Activated CD8-positive, alpha-beta memory T cell treated with anti-CD3 and anti-CD28 coated beads for 24 hours (primary cell): ENCODE results near the gene APBB2.
"Not testable (repeated sequence)": the region's sequence is repeated elsewhere in the genome, so short reads cannot be mapped to it uniquely, and the experiment has no call there.

Experiments
- DNase-seq: peaks from one replicate; pipeline ENCODE4 v3.0.0-alpha.2; 2020

APBB2 gene

DNA sequence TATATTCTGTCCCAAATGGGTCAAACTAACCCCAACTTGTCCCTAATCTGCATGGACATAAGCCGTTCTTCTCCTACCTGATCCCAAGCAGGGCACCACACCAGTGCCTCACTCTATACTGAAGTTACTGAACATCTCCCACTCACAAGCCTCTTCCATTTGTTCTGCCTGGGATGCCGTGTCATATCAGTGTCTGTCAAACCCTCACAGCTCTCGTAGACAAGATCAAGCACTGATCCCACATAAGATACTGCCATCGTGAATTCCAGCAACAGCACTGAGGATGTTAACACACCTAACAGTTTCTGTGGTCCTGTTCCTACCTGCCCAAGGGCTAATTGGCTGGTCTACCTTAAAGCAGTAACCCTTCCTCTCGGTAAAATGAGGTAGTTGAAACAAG lies 162.1 kb downstream of the APBB2 start:
- DNase-seq = no peak

DNA sequence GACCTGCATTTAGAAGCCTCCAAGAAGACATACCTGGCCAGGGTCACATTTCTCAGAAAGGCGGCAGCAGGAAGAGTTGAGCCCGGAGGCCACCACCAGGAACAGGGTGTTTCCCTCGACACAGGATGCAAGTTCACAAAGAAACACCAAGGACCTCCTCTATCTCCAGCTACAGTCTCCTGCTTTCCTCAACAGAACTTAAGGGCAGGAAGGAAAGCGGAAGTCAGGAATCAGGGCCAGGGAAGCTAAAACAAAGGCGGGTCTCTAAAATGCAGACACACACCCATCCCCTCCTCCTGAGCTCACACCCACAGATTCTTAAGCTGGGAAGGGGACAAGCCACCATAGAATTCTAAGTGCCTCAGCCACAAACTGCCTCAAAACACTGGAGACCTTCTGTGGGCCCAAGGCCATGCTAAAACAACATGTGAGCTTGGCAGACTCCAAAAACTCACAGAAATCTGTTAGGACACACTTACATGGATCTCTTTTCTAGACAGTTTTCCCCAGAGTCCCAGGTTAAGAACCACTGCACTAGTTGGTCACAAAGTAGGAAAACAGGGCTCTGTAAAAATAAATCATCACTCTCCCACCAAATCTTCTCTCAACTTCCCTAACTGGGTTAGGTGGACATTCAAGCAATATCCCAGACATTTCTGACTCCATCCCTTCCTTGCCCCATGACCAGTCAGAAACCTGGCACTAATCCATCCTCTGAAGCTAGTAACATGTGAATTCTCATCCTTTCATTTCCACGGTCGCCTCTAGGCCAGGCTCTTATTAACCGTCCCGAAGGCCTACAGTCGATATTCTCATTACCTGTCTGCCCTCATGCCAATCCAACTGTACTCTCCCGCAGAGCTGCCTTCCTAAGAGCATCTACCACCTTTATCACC lies 163.2 kb downstream of the APBB2 start:
- DNase-seq = no peak

DNA sequence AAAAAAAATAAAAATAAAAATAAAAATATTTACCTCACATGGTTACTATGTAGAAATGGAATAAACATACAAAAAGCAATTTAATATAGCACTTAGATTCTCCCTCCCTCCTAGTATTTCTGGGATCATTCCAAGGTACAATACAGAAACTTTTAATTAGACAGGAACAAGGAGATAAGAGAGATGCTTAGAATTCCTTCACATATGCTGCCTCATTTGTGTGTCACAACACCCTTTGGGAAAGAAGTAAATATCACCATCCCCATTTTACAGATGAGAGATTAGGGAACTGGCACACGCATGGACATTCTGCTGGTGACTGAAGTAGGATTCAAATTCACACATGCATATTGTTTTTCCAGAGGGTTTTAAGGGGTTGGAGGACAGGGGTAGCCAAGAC lies 164.2 kb downstream of the APBB2 start:
- DNase-seq = no peak

DNA sequence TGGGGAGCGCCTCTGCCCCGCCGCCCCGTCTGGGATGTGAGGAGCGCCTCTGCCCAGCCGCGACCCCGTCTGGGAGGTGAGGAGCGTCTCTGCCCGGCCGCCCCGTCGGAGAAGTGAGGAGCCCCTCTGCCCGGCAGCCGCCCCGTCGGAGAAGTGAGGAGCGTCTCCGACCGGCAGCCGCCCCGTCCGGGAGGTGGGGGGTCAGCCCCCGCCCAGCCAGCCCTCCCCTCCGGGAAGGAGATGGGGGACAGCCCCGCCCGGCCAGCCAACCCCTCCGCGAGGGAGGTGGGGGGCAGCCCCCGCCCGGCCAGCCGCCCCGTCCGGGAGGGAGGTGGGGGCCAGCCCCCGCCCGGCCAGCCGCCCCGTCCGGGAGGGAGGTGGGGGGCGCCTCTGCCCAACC lies 165.2 kb downstream of the APBB2 start:
- DNase-seq = not testable (repeated sequence)

DNA sequence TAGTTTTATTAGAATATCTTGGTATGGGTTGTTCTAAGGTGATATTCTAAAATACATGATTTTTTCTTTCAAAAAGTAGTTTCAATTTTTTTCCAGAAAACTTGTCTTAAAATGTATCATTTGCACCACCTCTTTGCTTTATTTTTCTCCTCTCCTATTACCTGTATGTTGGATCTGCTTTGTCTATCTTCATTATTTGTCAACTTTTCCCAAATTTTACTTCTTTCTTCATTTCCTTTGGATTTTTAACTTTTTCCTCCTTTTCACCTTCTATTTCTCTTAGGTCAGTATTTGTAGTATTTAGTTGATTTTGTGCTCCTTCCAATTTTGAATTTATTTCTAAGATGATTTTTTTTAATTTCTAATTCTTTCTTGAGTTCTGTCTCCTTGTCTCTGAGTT lies 169.6 kb downstream of the APBB2 start:
- DNase-seq = no peak

DNA sequence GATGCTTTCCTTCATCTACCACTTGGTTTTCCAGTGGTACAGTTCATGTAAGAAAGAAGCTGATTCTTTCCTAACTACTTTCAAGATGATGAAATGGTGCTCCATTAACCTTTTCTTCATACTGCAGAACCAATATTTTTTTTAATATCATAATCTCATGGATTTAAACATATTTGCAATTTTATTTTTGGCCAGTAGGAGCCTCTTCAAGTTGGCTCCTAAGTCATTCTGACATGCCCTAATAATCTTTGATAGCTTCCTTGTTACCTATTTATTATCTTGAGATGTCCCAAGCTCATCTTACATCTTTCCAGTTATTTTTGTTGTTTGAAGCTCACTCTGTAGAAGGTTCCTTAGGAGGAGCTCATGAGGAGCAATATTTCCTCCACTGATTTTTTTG lies 170.2 kb downstream of the APBB2 start:
- no peak for DNase-seq

DNA sequence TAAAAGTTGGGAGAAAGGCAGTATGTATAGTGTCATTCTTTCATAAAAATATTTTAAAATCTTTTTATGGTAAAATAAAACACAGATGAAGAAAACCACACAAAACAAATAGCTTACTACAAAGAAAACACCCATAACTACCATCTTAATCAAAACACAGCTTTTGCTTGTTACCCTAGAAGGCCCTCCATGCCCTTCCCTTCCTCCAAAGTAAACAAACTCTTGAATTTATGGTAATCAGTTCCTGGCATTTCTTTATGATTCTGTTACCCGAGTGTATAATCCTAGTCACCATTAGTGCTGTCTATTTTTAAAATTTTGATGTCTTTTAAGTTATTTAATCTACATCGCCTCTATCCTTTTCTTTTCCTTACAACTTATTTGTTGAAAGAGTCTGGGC lies 170.9 kb downstream of the APBB2 start:
- no peak for DNase-seq

DNA sequence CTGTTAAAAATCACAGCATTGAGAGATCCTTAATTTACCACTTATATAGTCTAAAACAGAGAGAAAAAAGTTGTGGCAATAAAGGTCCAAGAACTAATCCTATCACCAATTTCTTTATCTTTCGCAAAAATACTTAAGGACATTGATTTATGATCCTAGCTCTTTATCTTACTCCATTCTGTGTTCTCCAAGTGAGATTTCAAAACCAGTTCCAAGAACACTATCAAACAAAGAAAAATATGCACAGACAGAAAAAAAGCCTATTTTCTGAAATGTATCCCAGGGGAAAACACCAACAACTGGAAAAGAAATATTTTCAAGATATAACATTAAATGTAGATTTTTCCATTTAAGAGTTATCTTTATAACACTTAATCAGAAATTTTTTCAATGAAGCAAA lies 172.8 kb downstream of the APBB2 start:
- no peak for DNase-seq

DNA sequence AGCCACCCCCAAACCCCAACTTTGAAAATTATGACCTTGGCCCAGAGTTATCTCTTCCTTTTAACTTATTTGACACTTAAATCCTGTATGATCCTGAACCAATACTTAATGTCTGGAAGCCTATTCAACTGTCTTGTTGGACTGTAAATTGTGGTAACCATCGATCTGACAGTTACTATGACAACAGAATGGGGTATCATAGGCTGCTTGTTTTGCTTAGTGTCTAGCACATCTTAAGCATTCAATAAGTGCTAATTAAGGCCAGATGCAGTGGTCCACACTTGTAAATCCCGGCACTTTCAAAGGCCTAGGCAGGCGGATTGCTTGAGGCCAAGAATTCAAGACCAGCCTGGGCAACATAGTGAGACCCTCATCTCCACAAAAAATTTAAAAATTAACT lies 175.0 kb downstream of the APBB2 start:
- DNase-seq = no peak

DNA sequence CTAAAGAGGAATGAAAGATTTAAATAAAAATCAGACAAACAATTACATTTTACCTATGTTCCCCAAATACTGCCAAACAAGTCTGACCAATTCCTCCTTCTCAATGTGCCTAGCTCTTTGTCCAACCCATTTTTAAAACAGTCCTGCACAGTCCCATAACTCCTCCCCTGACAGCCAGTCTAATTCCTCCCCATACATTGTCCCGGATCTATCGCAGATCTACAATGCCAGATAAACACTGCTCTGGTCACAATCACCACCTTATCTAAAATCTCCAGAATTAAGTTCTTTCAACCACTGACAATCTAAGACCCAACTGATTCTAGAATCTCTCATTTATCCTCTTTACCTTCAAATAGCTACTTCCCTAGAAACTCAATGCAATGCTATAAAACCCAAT lies 176.0 kb downstream of the APBB2 start:
- no peak for DNase-seq

DNA sequence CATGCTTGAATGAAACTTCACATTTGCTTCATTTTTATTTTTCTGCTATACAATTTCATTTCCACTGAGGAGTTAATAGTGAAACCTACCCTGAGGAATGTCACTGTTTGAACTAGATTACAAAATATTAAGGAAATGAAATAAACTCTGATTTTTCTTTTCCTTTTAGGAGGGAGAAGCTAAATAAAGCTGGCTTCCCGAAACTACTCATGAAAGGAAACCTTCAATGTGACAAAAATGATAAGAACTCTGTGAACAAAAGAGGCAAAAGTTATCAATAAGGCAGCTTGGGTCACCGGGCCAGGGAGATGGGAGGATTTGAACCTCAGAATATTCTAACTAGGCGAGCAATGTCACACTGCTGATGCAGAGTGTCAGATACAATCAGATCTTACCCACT lies 185.2 kb downstream of the APBB2 start:
- no peak for DNase-seq

DNA sequence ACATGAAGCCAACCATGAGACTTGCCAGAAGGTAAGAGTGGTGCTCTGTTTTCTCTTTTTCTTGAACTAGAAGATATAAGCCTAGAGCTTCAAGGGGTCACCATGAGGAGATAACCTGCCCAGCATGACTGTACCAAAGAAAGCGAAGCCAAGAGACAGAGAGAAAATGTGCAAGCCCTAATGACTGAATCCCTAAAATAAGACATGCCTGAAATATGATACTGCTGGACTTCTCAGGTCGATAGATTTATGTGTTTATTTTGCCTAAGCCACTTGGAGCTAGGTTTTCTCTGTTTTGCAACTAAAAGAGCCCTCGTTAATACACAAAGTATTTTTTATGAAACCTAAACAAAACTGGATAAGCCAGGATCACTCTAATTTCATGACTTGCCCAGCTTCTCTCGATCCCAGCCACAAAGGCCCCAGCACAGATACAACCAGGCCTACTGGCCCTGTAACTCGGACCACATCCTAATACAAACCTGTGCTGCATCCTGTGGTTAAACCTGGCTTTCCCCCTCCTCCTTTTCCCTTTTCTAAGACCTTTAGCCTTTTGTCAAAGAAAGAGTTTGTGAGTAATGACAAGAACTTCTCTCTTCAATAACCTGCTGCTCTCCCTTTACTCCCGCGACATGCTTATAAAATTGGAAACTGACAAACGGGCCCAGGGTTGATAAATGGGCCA lies 185.8 kb downstream of the APBB2 start:
- DNase-seq = no peak

DNA sequence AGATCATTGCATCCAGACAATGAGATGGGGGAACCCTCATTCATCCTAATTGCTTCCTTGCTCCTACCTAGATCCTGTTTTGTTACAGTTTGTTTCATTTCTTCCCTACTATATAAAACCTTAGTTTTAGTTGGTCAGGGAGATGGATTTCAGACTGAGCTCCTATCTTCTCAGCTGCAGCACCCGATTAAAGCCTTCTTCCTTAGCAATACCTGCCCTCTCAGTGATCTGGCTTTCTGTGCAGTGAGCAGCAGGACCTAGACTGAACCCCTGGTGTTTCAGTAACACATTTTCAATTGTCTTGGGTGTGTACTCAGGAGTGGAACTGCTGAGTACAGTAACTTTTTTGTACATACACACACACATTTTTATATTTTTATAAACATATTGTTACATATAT lies 187.4 kb downstream of the APBB2 start:
- no peak for DNase-seq

DNA sequence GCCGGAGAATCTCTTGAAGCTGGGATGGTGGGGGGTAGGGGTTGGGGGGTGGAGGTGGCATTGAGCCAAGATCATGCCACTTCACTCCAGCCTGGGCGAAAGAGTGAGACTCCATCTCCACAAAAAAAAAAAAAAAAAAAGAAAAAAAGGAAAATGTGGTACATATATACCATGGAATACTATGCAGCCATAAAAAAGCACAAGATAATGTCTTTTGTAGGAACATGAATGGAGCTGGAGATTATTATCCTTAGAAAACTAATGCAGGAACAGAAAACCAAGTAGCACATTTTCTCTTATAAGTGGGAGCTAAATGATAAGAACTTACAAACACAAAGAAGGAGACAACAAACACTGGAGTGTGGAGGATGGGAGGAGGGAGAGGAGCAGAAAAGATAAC lies 188.5 kb downstream of the APBB2 start:
- no peak for DNase-seq

DNA sequence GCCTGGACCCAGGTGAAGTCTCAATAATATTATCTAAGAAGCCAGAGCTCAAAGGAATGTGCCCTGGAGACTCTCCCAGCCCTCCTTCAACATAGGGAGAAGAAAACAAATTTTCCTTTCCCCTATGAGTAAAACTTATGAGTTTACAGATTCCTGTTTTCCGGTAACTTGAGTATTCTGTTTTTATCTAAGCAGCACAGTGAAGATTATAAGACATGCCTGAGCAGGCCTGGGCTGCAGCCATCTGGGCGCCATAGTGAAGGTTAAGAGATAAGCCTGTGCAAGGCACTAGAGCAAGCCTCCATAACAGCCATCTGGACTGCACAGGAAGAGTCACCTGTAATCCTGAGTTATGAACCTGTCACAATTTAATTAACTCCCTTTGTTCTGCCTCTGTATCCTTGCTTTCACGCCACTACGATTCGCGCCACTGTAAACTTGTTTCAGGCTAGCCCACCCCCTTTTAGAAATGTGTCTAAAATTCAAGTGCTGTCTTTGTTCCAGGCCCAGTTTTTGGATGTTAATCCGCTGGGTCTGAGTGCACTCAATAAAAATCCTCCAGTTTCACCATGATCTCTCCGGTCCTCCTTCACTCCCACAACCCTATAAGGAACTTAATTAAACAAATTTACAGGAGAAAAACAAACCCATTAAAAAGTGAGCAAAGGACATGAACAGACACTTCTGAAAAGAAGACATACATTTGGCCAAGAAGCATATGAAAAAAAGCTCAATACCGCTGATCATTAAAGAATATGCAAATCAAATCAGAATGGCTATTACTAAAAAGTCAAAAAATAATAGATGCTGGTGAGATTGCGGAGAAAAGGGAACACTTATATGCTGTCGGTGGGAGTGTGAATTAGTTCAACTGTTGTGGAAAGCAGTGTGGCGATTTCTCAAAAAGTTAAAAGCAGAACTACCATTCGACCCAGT lies 189.5 kb downstream of the APBB2 start:
- DNase-seq = no peak

DNA sequence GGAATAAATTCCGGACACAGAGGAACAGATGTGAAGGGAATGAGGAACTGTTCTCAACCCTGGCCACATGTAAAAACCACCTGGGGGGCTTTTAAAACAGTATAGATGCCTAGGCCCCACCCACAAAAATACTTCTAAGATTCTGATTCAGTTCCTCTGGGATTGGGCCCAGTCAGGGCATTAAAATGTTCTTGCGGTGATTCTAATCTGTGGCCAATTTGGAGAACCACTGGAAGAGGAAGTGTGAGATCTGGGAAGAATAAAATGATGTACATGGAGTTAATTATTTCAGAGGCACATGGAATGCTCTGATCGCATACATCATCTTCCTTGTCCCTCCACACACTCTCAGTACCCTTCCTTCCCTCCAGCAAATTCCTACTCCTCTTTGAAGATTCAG lies 192.2 kb downstream of the APBB2 start:
- no peak for DNase-seq

DNA sequence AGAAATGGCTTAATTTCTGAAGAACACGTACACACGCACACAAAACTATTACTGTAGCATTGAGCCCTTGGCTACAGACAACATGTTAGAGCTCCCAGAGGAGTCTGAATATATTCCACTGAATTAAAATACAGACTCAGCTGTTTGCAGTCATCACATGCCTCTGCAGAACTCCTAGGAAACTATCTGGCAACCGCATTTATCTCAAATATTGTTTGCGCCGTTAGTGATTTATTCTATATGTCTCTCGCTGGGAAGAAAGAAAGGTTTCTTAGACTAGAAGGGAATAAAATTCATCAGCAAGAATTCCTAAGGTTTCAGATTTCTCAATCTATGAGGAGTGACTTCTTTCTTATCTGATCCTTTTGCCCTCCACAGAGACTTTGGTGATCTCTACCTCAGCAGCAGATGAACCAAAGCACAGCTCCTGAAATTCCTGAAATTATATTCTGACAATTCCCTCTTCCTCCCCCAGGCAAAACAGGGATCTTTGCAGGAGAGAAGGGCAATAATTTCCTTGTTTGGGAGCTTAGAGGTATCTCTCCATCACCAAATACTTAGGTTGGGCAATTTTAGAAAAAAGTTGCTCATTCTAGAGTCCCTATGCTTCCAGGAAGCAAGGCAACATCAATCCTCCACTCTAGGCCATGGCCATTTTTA lies 199.2 kb downstream of the APBB2 start:
- no peak for DNase-seq

DNA sequence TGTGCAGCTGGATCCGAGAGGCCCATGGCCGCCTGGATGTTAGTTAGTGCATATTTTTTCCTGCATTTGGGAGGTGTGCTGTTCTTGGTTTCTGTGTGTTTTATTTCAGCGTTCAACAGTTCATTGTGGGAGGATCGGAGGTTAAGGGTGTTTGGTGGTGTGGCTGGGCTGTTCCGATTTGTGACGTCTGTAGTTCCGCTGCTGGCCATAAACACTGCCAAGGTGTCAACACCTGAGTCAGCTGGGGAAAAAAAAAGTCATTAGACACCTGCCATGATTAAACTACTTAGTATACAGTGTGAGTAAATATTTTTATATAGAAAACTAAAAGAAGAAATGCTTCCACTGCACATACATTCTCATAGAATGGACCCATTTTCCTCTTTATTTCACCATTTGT lies 200.2 kb downstream of the APBB2 start:
- no peak for DNase-seq

DNA sequence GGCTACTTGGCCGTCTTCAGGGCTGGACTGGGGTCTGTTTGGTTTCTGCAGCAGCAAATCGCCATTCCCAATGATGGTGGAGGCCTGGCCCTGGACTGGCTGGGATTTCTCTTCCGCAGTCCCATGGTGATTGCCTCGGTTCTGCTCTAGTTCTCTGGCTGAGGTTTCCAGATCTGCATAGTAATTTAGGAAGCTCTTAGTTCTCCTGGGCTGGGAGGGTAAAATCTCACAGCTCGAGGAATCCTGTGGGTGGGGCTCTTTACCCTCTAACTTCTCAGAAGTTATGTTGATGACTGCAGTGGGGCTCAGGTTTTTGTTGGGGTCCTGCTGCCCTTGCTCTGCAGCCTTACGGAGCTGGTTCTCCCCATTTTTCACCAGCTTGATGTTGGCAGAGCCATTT lies 200.6 kb downstream of the APBB2 start:
- no peak for DNase-seq

DNA sequence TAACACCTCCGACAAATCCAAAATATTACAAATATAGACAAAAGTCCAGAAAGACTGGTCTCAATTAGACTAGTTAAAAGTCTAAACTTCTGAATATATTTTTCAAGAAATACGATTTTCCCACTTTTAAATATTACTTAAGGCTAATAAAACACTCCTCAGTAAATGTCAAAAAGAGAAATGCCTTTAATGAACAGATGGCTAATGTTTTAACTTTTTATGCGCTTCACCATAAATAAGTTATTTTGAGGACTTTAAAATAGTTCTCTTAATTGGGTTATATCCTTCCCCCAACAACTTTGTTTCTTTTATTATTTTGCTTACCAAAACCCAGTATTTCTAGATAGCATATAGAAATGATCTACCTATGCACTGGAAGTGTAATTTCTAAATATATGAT lies 201.4 kb downstream of the APBB2 start:
- DNase-seq = no peak

DNA sequence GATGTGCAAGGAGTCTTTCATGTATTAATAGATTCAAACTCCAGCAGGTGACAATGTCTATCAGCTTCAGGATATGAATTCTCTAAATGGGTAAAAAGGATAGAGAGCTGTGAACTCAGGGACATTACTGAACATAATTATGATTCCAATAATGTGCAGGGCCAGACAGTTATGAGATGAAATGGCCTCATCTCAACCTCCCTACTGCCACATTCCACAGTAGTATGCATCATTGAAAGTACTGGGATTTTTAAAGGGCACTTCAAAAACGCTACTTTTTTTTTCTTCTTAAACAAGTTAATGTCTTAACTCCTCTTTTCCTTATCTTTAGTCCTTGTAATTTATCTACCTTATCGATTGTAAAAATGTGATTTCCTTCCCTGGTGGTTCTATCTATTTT lies 202.0 kb downstream of the APBB2 start:
- DNase-seq = no peak

DNA sequence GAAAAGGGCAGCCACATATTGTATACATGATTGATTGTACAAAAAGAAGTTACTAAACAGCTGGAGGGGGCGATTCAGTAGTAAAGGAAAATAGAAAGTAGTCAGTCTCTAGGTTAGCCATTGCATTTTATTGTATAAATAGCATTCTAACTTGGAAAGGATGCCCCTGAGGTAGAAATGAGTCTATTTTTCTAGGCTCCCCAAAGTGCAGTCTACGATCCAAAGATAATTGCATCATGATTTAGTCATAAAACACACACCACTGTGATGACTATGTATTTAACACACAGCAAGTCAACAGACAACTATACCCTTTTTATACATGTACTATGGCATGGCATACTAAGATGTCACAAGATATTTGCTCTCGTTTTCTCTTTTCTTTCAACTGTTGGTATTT lies 204.9 kb downstream of the APBB2 start:
- DNase-seq = no peak

DNA sequence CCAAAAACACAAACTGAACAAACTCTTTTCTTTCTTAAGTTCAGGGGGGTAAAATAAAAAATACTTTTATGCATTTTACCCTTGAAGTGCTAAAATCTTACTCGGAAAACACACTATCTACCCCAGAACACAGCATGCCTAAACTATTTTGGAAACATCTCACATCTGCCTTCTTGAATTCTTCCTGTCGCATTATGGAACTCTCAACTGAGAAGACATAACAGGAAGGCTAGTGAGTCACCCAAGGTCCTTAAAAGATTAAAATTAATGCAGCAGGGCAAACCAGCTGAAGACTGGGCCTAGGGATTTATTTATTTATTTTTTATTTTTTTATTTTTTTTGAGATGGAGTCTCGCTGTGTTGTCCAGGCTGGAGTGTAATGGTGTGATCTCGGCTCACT lies 208.2 kb downstream of the APBB2 start:
- DNase-seq = no peak
